ENCODE results near the gene SLITRK1. TPM values are rescaled to one million over a fixed set of nuclear protein-coding genes. Genes with fewer than 3 reads are reported as not detected.

The SLITRK1 gene
- total RNA-seq, 4 donors from 2014 or later = not detected

DNA sequence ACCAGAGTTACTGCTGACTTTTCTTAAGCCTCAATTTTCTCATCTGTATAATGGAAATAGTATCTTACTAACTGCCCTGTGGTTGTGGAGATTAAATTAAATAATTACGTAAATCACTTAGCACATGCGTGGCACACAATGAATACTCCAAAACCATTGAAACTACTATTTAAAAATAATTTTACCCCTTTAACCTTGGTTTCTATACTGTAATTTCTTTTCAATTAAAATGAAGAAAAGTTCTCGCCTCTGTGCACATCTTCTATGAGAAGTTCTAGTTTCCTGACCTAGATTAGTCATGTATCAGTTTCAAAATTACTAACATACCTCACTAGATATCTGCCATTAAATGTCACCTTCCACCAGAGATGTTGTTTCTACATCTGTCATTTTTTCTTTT is 5.7 kb downstream of the SLITRK1 start:
- 92 to 95% methylated on average over 3 of the region's 3 CpGs for WGBS, 2 donors
- no peak for DNase-seq (ENCODE audit: low spot score in 2 of 2)
- TF ChIP-seq, protein P1, sequence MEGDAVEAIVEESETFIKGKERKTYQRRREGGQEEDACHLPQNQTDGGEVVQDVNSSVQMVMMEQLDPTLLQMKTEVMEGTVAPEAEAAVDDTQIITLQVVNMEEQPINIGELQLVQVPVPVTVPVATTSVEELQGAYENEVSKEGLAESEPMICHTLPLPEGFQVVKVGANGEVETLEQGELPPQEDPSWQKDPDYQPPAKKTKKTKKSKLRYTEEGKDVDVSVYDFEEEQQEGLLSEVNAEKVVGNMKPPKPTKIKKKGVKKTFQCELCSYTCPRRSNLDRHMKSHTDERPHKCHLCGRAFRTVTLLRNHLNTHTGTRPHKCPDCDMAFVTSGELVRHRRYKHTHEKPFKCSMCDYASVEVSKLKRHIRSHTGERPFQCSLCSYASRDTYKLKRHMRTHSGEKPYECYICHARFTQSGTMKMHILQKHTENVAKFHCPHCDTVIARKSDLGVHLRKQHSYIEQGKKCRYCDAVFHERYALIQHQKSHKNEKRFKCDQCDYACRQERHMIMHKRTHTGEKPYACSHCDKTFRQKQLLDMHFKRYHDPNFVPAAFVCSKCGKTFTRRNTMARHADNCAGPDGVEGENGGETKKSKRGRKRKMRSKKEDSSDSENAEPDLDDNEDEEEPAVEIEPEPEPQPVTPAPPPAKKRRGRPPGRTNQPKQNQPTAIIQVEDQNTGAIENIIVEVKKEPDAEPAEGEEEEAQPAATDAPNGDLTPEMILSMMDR (IDR thresholded peaks at IDR 0.05) = no peak
- TF ChIP-seq POLR2A (IDR thresholded peaks at IDR 0.05) = no peak
- intact Hi-C loops (cut with DNase I; ENCODE audit: low total_unique reads) = no loop called here
- no peak overlapping the region for H3K4me3 ChIP-seq (ENCODE audit: low read depth, poor library complexity, severe bottlenecking)

DNA sequence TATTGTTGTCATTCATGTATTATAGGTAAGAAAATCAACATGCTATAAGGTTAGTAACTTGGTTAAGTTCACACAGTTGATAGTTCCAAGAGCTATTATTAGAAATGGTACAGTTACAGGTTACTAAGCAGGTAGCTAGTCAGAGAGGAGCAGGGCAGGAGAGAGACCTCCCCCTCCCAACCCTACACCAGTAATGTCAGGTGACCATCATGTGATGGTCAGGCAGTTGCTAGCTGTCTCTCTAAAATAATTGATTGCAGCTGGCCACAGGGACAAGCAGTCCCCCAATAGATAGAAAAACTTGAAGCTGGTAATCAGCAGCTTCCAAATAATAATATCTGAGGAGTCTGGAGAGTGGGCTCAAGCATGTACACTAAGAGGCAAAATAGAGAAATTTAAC is 14.6 kb downstream of the SLITRK1 start:
- TF ChIP-seq, protein P1 (IDR thresholded peaks at IDR 0.05) = no peak
- no peak for TF ChIP-seq POLR2A (IDR thresholded peaks at IDR 0.05)
- no peak for DNase-seq (ENCODE audit: low spot score in 2 of 2)
- H3K4me3 ChIP-seq (ENCODE audit: low read depth, poor library complexity, severe bottlenecking) = no peak overlapping the region
- intact Hi-C loops (cut with DNase I; ENCODE audit: low total_unique reads) = no loop called here

DNA sequence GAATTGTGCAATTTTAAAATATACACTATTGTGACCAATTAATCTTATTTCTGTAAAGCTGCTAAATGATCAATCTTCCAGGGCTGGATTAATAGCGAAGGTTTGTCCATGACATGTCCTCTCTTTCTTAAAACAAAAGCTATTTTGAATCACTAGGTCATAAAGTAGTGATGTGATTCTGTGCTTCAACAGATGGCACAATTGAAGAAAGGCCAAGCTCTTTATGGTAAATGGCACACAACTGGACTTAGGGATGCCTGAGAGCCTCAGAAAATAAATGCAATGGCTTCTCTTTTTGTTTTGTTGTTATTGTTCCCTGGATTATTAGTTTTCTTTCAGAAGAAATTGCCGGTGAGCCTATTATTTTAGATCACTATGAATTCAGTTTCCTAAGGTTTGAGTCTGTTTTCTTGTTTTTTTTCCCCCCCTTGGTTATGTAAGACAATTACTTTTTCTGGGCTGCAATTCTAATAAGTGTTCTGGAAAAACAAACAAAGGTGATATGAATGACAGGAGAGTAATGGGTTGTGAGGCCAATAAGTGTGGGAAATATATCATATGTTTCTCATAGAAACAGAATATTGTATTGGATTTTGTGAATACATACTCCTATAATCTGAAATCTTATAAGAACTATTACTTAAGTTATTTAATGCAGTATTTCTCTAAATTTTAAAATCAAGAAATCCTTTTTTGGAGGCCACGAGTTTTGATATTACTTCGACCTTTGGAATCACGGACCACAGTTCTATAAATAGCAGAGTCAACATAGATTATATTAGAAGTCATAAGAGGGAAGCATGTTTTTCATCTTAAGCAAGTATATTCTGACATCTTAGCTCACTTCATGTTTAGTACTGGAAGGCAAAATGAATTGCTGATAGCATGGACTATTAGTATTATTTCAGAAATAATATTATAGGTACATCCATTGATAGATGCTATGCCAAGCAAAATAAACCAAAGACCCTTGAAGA is 16.8 kb downstream of the SLITRK1 start:
- intact Hi-C loops (cut with DNase I; ENCODE audit: low total_unique reads) = no loop called here
- no peak for DNase-seq (ENCODE audit: low spot score in 2 of 2)
- TF ChIP-seq, protein P1 (IDR thresholded peaks at IDR 0.05) = no peak
- no peak for TF ChIP-seq POLR2A (IDR thresholded peaks at IDR 0.05)
- 84% methylated on average over 5 of the region's 5 CpGs for WGBS, 2 donors
- no peak overlapping the region for H3K4me3 ChIP-seq (ENCODE audit: low read depth, poor library complexity, severe bottlenecking)

DNA sequence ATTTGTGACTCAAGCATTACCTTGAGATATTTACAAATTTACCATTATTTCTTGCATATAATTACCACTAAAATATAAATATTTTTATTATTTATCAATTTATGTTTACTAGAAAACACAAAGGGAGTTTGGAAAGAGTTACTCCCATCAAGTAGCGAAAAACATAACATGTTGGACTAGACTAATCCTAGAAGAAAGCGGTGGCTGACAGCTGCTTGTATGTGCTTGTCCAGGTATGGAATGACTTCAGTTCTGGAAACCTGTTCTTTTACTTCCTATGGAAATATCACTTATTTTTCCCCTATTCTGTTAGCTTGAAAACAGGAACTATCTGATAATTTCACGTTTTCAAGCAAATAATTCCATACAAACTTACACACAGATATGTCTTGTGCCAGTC is 28.5 kb downstream of the SLITRK1 start:
- WGBS, 2 donors = 38 to 41% methylated on average over 3 of the region's 3 CpGs
- intact Hi-C loops (cut with DNase I; ENCODE audit: low total_unique reads) = no loop called here
- H3K4me3 ChIP-seq (ENCODE audit: low read depth, poor library complexity, severe bottlenecking) = no peak overlapping the region
- no peak for TF ChIP-seq POLR2A (IDR thresholded peaks at IDR 0.05)
- TF ChIP-seq, protein P1 (IDR thresholded peaks at IDR 0.05) = no peak
- no peak for DNase-seq (ENCODE audit: low spot score in 2 of 2)

DNA sequence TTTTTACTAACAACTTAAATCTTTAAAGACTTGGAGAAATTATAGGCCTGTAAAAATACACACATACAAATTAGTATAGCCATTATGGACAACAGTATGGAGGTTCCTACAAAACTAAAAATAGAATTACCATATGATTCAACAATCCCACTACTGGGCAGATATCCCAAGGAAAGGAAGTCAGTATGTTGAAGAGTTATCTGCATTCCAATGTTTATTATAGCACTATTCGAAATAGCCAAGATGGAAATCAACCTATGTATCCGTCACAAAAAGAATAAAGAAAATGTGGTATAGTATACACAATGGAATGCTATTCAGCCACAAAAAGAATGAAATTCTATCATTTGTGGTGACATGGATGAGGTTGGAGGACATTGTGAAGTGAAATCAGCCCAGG is 37.2 kb downstream of the SLITRK1 start:
- 79 to 85% methylated on average over 2 of the region's 2 CpGs for WGBS, 2 donors
- DNase-seq (ENCODE audit: low spot score in 2 of 2) = no peak
- no peak overlapping the region for H3K4me3 ChIP-seq (ENCODE audit: low read depth, poor library complexity, severe bottlenecking)
- TF ChIP-seq POLR2A (IDR thresholded peaks at IDR 0.05) = no peak
- TF ChIP-seq, protein P1 (IDR thresholded peaks at IDR 0.05) = no peak
- intact Hi-C loops (cut with DNase I; ENCODE audit: low total_unique reads) = no loop called here
